Activated effector memory CD4-positive, alpha-beta T cell treated with anti-CD3 and anti-CD28 coated beads, Interleukin-2, amount 50 U/mL, for 16 hours (primary cell): ENCODE results near the gene KIAA1210.
A peak's percentile ranks its signal among the peaks of the same experiment; 100 is the strongest.

Experiments
- DNase-seq: peaks from one replicate; pipeline ENCODE4 v3.0.0-alpha.2; 2020

The KIAA1210 gene

DNA sequence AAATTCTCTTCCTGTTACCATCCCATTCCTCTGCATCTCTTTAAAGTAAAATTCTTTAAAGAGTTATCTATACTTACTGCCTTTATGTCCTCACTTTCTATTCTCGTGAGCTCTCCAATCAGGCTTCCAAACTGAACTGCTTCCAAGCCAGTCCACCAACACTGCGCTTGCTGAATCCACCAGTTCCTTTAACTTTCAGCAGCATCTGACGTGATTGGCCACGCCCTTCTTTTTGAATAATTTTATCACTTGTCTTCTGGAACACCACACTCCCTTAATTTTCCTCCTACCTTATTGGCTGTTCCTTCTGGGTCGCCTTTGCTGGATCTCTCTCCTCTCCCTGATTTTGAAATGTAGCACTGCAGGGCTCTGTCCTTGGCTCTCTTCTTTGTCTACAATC lies at the start of gene KIAA1210:
Gene KIAA1210 (minus strand): TSS at position 163 of the 400 bp plus-strand sequence. CDS start 4,170 bp downstream, outside the sequence.
- DNase-seq: no peak

DNA sequence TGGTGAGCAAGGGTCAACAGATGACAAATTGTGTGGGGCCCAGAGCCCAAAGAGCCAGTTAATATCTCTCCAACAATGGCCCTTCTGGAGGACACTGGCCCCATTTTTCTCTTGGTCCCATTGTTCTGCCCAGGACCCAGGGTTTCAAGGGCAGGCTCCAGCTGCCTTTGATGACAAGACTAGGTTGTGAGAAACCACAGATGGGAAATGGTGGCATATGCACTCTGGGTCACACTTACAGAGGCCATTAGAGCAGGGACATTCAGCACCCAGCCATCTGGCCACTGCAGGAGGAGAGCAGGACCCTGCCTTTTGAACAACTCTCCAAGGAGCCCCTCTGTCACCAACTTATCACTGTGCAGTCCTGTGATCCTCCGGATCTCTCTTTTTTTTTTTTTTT lies 49.7 kb upstream of the KIAA1210 start:
- no peak for DNase-seq

DNA sequence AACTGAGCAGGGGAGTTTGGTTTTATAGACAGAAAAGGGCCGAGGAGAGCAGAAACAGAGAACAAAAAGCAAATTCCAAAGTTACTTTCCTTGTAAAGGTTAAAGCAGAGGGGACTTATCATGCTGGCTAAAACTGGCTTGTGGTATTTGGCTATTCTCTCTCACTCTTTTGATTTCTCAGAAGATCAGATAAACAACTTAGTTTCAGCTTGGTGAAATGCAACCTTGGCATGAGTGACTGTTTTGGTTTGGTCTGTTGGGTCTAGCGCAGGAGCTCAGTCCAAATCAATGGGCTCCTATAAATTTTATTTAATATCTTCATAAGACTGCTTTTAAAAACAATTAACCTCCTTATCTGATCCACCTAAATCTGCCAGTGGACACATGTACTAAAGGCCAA lies 47.3 kb upstream of the KIAA1210 start:
- DNase-seq: no peak

DNA sequence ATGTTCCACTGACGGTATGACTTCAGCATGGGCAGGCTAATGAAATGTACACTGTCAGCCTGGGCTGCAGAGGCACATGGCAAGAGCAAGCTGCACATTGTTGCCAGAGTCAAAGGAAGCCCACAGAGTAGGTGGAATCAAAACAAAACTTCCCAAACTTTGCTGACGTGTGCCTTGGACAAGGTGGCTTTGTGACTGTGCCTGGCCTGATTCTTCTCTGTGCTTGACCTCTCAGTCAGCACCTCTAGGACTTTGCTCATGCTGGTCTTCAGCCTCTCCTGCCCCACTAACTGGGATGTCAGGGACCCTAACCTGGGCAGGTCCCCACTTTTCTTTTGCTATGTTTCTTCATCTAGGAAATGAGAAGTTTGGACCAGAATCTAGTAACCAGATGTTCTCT lies 40.5 kb upstream of the KIAA1210 start:
- no peak for DNase-seq

DNA sequence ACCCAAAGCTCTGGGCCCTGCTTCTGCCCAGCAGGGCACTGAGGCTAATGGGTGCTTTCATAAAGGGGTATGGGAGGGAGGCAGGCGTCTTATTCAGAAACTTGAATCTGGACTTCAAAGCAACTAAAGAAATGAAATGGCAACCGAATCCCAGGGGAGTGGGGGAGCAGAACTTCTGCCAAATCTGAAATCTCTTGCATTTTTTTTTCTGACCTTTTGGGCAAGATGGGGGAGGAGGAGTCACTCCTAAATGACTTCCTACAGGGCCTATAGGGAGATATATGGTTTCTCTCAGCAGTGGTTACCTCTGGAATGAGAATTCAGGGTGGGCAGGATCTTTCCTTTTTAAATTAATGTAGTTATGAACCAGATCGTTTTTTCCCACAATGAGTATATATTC lies 30.6 kb upstream of the KIAA1210 start:
- no peak for DNase-seq

DNA sequence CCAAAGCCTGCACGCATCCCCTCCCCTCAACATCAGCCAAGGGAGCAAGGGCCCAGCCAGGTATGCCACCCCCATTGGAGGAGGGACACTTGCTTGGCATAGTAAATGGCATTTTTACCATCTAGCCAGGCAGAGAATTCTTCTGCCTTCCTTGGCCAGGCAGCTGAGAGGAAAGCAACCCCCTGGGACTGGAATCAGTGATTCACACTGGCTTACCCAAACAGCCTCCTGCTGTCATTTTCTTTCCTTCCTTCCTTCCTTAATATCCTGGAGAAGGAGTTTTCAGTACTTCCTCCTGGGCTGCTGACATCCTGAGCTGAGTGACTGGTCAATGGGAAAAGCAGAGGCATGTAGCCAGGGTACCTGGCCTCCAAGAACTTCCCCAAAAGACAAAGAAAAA lies 28.6 kb upstream of the KIAA1210 start:
- DNase-seq: no peak

DNA sequence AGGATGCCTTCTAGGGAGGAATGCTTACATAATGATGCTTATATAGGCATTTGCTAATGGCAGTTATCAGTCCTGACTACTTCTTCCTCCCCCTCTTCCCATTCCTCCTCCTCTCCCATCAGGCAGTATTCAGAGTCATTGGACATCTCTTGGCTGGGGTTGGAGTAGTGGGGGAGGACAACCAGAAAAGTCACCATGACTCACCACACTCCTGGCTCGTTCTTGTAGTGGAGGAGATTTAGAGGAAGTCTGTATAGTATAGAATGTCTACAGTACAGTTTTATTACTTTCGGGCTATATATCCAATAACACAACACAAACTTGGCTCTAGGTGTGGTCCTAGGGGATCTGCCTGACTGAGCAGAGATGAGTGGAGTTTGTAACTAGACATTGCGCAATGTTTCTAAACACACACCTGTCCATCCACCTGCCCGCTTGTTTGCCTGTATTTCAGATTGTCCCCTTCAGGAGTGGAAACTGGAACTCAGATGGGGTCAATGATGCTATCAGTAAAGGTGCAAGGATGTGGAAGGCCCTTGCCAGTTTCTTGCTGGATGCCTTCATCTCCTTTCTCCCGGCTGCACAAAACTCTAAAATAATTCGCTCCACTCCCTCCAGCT lies 27.9 kb upstream of the KIAA1210 start:
- no peak for DNase-seq

DNA sequence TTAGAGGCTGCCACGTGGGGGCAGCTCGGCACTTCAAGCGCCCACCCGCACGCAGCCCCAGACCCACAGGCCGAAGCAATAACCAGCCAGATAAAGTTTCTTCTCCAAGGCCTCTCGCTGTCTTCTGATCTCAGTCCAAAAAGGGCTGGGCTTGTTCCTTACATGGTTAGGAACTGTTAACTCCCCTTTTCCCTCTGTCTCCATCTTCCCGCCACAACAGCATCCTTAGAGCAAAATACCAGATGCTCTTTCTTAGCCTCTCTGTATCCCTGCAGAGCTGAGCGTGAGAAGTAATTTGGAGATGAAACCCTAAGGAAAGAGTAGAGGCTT lies 23.4 kb upstream of the KIAA1210 start:
- no peak for DNase-seq

DNA sequence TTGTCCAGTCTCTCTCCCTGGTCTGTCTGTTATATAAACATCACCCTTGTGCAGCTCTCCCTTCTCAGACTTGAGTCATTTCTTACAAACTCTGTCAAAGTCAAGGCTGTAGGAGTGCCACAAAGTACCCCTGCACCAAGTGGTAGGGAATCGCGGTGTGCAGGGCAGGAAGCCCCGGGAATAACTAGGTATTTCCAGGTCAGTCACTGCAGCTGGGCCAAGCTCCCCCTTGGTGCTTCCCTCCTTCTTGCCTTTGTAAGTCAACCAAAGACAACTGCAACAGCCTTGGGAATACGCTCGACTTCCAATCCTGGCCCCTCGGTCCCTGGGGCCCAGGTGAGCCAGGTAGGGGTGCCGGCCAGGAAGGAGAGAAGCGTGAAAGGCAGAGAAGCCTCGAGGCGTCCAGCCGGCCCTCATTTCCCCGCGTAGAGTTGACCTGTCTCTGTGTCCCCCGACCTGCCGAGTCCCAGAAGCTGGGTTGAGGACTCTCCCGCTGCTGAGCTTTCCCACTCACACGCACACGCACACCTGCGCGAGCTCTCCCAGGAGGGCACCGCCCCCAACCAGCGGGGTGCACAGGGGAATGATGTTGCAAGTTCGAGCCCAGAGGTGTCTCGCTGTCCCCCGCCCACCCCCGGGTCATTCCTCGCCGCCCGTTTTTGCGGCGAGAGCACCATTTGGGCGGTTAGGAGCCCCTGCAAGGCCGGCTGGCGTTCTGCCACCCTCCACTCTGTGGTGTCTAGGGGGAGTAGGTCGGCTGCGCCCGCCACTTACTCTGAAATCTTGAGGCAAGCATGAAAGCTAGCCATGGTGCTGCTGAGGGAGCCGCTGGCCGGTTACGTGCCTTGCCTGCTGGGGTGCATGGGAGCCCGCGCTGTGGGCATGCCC lies 22.8 kb upstream of the KIAA1210 start:
- no peak for DNase-seq

DNA sequence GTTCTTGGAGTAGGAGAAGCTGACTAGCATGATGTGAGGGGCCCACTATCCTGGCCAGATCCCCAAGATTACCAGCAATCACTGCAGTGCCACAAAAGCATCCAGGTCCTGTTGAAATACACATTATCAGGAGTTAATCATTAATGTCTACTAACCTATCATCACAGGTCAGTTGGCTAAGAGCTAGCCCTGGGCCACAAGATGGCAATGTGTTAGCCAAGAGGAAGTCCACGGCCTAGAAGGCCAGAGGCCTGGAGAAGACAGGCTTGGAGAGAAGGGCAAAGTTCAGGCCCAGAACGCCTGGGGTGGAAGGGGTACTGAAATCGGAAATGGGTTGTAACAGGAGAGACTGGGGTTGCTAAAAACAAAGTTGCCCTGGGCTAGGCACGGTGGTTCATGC lies 19.9 kb upstream of the KIAA1210 start:
- no peak for DNase-seq

DNA sequence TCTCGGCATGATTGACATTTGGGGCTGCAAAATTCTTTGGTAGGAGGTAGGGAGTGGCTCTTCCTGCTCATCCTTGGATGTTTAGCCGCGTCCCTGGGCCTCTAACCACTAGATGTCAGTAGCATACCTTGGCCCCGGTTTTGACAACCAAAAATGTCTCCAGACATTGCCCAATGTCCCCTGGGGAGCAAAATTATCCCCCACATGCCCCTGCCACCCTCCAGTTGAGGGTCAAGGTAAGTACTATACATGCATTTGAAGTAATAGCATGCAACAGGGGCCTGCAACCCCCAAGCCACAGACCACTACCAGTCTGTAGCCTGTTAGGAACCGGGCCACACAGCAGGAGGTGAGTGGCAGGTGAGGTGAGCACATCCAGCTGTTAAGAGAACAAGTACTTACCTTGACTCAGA lies 17.6 kb upstream of the KIAA1210 start:
- DNase-seq: no peak

DNA sequence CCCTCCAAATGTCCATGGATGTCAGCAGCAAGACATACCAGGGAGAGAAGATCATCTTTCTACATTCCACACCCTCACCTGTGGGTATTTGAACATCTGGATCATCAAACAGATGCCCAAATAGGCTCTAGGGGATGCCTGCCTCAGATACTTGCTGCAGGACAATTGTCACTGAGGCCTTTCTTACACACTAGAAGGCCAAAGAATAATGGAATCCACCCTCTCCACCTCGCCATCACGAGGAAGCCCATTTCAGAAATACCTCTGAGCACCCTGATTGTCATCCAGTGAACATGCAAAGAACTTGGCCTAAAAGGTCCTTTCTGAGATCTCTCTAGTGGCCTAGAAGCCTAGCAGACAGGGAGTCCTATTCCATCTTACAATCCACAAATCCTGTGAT lies 6.9 kb upstream of the KIAA1210 start:
- no peak for DNase-seq

DNA sequence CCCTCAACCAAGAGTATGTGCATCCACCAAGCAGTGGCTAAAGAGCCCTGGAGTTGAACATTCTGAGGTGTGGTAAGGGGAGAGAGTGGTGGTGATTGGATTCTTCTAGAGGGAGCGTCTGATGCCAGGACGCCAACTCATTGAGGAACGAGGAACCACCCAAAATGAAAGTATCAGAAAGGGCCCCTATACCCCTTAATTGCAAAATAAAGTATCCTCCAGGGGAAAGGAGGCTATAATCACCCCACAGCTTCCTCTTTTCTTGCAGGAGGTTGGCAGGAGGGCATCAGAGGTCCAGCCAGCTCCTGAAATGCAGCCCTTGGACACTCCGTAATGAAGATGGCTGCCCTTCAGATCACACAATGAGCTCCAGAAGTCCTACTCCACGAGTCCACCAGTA lies 5.3 kb upstream of the KIAA1210 start:
- DNase-seq: no peak

DNA sequence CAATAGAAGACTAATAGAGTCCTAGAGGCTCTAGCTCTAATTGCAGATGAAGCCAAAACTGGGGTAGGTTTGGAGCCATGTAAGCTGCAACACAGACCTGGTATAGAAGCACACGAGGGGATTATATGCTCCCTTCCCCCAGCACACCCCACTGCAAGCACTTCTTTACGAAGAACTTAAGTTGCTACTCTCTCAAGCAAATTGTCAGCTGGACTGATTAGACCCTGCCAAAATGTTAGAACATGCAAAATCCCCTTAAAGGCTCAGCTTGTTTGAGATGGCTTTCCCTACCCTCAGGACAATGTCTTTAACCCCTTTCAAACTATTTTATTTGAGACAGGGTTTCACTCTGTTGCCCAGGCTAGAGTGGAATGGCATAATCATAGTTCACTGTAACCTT lies 4.7 kb upstream of the KIAA1210 start:
- DNase-seq: no peak

DNA sequence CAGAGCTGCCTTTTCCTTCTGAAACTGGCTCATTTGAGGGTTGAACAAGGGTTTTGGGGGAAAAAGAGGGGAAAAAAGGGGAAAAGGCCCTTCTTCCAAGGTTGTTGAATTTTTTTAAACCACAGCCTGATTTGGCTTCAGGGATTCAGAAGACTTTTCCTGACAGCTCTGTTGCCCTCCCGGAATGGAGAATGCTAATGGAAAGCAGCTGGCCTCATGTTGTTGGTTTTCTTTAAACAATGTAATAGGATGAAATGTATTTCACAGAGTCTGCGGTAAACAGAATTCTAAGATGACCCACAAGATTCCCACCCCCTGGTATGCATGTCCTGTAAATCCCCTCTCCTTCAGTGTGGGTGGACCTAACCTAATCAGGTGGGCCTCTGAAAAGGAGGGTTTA lies 3.3 kb upstream of the KIAA1210 start:
- DNase-seq: no peak

DNA sequence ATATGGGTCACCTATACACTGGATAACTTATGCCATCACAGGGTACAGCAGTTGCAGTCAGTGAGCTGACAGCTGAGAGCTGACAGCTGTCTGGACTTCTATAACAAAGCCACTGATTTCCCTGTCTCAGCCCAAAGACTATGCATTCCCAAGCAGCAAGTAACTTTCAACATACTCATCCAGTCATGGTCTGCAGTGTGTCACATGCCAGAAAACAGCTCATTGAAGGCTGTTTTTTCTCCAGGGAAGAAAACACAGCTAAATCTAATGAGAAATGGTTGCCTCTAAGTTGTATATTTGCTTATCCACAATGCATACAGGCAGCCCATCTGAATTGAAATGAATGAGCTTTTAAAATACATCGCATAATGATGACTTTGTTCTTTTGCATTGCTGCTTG lies 6.3 kb downstream of the KIAA1210 start:
- DNase-seq: no peak

DNA sequence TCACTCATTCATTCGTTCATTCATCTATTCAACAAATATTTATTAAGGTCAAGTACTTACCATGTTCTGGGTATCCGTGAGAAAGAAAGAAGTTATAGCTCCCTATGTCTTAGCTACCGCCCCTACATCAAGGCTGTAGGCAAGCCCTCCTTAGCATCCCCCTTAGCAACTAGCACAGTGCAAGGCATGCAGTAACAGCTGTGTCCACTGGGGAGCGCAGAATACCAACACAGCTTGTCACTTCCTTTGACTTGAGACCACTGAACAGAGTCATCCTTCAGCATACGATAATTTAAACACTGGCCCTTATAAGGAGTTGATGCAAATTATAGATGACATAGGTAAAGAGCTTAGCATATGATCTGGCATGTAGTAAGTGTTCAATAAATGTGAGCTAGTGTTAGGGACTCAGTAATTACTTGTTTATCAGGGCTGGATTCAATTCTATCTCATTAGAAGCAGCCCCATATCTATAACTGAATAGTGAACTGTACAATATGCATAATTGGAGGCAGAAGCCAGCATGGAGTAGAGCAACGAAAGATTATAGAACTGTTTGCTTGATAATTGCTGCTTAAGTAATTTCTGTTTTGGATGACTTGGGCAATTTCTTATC lies 8.7 kb downstream of the KIAA1210 start:
- DNase-seq: peak; percentile 75

DNA sequence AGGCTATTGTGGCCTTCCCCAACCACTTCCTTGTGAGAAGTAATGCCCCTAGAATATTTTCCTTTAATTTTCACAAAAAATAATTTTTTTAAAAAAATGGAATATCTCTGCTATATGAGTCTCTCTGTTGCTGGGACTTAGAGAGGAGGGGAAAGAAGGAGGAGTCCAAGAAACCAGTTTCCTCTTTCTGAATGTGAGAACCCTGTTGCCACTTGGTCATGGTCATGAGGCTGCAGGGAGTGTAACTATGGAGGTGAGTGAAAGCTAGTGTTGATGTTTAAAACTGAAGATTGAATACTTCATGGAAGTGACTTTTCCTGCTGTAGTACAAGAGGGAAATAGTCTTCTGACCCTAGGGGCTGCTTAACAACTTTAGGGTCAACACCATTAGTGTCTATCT lies 20.4 kb downstream of the KIAA1210 start:
- DNase-seq: no peak

DNA sequence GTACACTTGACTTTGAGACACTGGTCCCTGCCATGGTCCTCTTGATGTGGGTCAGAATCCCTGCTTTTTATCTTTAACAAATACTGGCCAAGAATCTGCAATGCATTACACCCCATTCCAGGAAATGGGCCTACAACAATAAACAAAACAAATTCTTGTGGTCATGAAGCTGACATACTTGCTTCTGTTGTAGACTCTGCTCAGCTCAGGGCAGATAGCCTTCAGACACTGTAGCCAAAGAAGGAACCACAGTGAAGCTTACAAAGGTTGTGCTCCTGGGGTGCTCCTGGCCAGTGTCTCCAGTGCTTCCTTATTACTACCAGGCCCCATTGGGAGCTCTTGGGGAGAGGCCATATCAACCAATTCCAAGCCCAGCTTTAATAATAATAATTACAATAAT lies 21.8 kb downstream of the KIAA1210 start:
- DNase-seq: no peak

DNA sequence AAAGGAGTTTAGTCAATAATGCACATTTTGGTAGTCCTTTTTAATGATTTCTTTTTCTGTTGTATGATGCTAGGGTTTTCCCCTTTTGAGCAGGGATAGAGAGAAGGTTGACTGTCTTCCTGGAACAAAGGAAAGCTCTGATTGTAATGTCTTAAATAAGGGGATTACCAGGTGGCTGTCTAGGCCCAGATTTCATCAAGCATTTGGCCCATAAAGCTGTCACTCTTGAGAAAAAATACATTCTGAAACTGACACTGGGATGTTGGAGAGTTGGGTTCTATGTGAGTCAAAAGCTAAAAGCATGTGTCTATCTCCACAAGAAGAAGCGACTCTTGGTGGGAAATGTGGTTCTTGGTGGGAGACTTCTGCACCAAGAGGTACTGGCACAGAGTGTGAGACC lies 26.4 kb downstream of the KIAA1210 start:
- no peak for DNase-seq

DNA sequence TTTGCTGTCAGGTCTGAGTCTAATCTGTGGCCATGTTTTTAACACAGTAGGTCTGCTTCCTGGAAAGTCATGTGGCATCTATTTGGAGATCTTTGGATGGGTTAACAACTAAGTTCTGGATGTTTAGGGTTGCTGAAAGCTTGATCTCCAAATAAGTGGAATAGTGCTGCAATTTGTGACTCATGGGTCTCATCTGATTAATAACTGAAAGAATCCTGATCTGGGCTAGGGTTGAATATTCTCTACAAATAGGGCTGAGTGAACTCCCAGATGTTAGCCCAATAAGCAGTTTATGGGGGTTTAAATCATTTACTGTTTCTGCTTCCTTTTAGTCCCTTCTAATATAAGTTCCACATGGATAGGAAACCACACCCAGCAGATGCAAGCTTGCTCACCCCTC lies 31.7 kb downstream of the KIAA1210 start:
- DNase-seq: no peak

DNA sequence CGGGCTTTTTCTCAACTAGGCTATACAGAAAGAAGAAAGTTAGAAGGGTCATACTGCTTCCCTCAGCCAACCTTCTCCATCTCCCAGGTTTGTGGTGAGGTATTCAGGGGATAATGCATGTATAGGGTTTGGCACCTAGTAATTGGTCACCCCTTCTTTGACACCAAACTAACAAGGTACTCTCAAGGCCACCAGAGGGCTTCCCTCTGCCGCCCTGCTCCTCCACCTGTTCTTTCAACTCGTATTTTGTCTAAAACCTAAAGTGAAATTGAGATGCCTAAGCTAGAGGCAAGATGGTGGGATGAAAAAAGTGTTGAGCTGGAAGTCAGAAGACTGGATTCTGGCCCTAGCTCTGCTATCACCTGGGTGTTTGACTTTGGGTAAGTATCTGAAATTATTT lies 32.8 kb downstream of the KIAA1210 start:
- no peak for DNase-seq

DNA sequence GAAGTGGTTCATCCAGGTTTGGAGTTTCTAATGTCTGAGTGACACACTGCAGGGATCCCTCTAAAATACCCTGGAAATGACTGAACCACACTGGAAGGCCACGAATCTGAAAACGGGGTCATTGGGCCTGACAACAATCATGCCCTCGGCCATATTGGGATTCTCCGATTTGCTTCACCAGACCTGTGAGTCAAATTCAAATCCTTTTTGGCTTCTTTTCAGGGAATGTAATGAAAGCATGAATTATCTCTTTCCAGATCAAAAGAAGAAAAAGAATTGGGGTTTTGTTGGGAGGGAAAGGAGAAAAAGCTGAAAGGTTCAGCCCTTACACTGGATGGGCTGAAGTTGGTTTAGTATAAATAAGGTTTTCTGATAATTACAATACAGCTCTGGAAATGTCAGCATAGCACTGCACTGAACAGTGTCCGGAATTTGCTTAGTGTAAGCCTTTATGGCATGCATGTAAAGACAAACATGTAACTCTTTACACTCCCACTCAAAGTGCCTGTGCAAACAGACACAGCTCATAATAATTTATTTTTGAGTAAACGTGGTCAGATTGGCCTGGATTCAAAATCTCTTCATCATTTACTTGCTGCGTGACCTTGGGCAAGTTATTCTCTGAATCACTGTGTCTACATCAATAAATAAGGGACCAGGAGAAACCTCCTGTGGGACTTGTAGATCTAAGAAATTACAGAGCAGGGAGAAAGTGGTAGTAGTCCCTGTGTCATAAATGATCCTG lies 33.4 kb downstream of the KIAA1210 start:
- no peak for DNase-seq

DNA sequence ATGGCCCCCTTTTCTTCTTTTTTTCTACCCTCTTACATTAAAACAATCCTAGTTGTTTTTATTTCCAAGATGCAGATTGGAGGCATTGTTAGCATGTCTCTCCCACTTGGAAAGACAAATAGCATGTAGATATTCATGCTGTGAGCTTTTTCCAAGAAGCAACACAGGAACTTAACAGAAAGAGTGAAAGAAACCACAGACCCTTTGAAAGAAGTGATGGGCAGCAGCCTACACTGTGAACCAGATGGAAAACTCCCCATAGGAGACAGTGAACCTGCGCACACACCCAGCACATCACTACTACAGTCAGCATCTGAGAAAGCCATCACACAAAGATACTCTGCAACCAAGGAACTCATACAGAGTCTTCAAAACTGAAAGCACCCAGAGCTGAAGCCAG lies 37.0 kb downstream of the KIAA1210 start:
- no peak for DNase-seq
